GM19324 (cell line): ENCODE data around the gene RCC2.

Experiments used
- ATAC-seq: cut with Tn5 transposase; IDR thresholded peaks from one replicate; pipeline ENCODE4 v1.9.1; 2021; ENCODE audit warnings: mild to moderate bottlenecking, moderate library complexity; ENCODE audit not compliant: unreplicated experiment, low FRiP score

Gene RCC2

DNA sequence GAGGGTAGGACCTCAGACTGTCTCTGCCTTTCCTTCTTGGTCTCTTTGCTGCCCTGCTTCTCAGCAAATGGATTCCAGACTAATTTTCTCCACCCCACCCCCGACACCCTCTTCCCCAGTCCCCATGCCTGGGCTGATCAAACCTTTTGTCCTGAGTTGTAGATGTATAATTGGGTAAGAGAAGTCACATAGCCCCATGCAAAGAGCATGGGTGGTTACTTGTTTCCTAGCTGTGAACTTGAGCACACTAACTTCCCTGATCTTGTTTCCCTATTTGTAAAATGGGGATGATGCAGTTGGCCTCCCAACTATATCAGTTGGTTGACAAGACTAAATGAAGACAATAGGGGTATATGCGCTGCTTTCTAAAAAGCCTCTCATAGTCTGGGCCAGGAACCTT lies 58.3 kb downstream of the RCC2 start:
- no peak for ATAC-seq

DNA sequence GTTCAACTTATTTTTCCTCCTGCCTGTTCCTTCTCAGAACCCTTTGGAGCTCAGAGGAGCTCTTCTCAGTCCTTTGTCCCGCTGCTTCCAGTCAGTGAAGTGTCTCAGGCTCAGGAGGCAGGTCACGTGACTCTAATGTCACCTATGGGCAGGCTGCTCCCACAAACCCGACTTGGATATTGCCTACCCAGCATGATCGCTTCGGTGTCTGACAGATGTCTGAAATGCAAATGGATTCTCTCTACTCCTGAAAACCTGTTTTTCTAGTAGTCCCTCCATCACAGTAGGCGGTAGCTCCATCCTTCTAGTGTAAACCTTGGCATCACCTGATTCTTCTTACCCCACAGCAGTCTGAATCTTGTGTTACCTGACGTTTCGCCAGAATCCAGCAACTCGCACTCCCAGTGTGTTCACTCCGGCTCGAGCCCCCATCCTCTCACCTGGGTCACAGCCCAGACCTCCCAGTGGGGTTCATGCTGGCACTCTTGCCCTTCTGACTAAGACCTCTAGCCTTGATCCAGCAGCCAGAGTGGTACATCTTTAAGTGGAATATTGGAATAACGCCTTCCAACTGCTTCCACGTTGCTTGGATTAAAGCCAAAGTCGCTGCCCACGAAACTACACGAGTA lies 62.0 kb downstream of the RCC2 start:
- no peak for ATAC-seq

DNA sequence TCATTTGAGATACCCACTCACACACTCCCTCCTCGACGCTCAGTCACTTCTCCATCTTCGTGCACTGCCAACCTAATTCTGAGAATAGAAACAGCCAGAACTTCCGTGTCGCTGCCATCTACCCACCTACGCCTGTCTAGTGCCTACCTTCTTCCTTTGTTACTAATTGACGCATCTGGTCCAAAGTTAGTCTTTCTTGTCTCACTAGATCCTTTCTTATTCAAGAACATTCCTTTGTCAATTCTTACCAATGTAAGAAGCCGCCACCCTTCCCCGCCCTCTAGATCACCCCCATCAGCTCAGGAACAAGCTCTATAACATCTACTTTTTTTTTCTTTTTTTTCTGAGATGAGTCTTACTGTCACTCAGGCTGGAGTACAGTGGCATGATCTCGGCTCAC lies 63.8 kb downstream of the RCC2 start:
- no peak for ATAC-seq

DNA sequence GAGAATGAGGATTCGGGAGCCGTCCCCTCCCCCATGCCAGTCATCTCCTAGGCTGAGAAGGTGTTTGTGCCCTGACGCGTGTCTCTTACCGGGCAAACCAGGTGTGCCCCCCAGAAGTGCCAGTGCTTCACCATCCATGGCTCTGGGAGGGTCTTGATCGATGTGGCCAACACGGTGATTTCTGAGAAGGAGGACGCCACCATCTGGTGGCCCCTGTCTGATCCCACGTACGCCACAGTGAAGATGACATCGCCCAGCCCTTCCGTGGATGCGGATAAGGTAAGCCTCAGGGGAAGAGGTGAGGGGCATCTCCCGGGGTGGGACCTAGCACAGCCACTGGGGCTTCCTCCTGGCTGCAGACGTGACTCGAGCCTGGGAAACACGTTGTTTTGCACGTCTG lies 66.5 kb downstream of the RCC2 start:
- ATAC-seq = no peak

DNA sequence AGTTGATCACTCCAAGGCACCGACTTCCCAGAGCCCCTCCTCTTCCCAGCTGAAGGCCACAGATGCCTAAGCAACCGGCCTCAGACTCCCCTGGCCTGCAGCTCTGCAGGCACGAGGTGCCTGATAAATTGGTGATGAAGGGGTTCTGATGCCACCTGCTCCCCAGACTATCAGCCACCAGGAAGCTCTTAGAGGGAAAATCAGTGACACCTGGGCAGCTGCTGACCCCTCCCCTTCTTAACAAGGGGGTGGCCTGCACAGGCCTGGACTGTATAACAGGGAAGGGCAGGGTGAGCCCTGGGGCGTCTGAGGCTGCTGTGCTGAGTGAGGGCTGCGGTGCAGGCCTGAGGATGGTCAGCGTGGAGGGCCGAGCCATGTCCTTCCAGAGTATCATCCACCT lies 67.6 kb downstream of the RCC2 start, which contains the start of gene PADI6:
Gene PADI6 (plus strand): TSS at position 301 of the 400 bp plus-strand sequence. CDS start 50 bp downstream, at position 351.
- ATAC-seq = no peak

DNA sequence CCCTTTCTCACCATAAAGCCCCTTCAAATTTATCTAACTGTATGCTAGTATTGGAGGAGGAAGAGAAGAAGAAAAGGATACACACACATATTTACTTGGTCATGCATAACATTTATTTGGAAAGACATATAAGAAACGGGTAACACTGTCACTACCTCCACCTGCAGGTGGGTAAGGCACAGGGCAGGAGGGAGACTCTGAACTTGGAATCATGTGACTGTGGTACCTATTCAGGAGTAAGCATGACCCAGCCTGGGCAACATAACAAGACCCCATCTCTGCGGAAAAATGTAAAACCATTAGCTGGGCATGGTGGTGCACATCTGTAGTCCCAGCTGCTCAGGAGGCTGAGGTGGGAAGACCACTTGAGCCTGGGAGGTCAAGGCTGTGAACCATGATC lies 68.9 kb downstream of the RCC2 start:
- no peak for ATAC-seq

DNA sequence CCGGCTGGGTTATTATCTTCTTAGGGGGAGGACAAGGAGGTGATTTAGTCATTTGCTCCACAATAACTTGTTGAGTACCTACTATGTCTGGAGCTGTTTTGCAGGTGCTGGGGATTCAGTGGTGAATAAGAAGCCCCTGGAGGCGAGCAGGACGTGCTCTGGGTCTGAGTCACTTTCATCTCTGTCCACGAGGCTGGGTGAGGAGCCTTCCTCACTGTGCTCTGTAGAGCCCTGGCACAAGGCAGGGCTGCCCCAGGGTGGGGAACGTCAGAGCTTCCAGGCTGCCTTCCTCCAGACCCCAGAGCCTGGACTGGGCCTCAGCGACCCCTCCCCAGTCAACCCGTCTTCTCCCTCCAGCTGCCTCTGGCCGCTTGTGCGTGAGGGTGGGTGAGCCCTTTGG lies 70.0 kb downstream of the RCC2 start:
- ATAC-seq = no peak

DNA sequence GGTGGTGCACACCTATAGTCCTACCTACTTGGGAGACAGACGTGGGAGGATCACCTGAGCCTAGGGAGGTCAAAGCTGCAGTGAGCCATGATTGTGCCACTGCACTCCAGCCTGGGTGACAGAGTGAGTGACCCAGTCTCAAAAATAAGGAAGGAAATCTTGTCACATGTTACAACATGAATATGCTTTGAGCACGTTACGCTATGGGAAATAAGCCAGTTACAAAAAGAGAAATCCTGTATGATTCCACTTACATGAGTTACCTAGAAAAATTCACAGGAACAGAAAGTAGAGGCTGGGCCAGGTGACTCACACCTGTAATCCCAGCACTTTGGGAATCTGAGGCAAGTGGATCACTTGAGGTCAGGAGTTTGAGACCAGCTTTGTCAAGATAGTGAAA lies 74.2 kb downstream of the RCC2 start:
- ATAC-seq = no peak

DNA sequence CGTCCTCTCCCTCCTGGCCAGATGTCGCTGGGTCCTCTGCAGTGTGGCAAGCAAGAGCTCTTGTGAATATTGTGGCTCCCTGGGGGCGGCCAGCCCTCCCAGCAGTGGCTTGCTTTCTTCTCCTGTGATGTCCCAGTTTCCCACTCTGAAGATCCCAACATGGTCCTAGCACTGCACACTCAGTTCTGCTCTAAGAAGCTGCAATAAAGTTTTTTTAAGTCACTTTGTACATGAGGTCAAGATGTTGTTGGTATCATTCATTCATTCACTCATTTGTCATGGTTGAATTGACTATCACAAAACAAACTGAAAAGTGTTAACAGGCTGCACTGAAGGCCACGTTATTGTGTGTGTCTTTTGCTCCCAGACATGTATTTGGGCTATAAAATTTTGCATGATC lies 75.7 kb downstream of the RCC2 start:
- no peak for ATAC-seq

DNA sequence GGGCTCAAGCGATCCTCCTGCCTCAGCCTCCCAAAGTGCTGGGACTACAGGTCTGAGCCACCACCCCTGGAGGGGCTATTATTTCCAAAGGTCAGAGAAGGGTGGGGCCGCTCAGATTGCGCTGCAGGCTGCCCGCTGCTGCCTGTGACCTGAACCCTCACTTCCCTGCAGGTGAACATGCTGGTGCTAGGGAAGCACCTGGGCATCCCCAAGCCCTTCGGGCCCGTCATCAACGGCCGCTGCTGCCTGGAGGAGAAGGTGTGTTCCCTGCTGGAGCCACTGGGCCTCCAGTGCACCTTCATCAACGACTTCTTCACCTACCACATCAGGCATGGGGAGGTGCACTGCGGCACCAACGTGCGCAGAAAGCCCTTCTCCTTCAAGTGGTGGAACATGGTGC lies 76.1 kb downstream of the RCC2 start:
- no peak for ATAC-seq

DNA sequence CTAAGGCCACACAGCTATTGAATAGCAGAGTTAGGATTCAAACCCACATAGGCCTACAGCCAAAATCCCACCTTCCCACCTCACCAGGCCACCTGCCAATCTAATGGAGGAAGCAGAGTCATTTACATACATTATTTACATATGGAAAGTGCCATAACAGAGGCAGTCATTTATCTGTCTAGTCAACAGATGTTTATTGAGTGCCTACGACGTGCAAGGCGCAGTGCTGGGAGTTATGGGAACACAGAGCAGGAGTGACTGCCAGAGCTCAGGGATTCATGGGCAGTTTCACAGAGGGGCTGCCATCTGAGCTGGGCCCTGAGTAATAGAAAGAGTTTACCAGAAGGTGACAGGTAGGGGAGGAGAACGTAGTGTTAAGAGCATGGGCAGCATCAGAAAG lies 77.8 kb downstream of the RCC2 start:
- no peak for ATAC-seq

DNA sequence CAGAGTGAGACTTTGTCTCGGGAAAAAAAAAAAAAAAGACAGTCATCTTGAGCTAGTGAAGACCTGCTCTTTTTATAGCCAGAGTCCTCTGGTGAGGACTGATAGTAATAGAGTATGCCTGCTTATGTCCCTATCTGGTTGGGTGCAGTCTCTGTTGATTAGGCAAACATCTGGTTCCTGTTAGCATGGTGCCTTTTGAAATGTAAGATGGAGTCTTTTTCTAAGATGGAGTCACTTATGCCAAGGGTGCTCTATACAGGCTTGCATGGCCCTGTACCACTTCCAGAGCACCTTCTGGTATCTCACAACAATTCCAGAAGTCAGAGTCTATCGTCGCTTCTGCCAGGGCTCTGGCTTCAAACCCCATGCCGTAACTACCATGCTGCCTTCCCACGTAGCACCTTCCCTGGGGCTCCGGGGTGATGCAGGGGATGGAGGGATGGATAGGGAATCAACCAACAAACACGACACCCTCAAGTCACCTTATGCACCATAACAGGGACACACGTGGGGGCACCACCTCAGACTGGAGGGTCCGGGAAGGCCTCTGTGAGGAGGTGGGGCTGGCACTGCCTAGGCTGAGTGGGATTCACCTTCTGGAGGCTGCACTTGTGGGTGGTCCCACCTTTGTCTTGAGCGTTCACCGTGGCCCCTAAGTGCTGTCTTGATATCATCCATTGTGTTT lies 79.1 kb downstream of the RCC2 start:
- no peak for ATAC-seq

DNA sequence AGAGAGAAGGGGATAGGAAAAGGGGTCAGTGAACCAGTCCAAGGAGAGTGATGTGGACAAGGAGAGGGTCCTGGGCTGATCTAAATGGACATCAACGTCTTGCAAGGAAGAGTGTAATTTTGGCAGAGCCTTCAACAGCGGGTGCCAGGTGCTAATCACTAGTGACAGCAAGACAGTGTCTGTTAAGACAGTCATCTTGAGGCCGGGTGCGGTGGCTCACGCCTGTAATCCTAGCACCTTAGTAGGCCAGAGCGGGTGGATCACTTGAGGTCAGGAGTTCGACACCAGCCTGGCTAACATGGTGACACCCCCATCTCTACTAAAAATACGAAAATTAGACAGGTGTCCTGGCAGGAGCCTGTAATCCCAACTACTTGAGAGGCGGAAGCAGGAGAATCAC lies 79.7 kb downstream of the RCC2 start:
- no peak for ATAC-seq

DNA sequence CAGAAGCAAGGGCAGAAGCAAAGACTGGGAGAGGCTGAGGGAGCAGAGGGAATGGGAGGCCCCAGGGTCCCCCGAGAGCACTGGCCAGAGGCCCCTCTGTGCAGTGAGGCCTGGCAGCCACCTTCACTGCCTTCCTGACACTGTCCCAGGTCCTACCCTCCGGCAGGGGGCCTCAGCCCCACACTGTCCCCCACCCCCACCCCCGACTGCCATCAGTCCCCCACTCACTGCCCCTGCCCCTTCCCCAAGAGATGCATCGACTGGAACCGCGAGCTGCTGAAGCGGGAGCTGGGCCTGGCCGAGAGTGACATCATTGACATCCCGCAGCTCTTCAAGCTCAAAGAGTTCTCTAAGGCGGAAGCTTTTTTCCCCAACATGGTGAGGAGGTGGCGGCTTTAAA lies 80.4 kb downstream of the RCC2 start:
- ATAC-seq = no peak

DNA sequence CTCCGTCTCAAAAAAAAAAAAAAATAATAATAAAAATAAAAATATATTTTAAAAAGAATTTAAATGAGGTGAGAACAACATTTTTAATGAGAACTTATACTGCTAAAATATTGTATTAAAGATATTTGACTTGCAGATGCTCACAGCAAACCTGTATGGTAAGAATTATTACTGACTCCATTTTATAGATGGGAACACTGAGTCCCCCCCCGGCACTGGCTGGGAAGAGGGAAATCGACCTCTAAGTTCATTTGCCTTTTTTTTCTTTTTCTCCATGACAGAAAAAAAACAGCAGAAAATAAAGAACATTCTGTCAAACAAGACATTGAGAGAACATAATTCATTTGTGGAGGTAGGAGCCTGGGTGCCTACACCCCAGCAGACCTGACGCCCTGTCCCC lies 80.9 kb downstream of the RCC2 start:
- ATAC-seq = no peak
